ENCODE measurements around the gene ZDHHC11.

GRCh38 chr5:859798-860296 is 9.1 kb upstream of the ZDHHC11 start:
- TF ChIP-seq CTCF (conservative IDR thresholded peaks at IDR 0.05 in 1 of 2, IDR thresholded peaks at IDR 0.05 in 1 of 2; ENCODE audit: extremely low read depth in 1 of 2, insufficient read depth in 1 of 2, low read depth in 1 of 2, low read length in 2 of 2) (no peak), EZH2 (IDR thresholded peaks at IDR 0.05; ENCODE audit: borderline replicate concordance, low read length) (no peak)
